GM19324 (cell line): ENCODE results near the gene PWWP2B.

ENCODE experiments used
- ATAC-seq: cut with Tn5 transposase; IDR thresholded peaks from one replicate; pipeline ENCODE4 v1.9.1; 2021; ENCODE audit warnings: mild to moderate bottlenecking, moderate library complexity; ENCODE audit not compliant: unreplicated experiment, low FRiP score

Gene PWWP2B

DNA sequence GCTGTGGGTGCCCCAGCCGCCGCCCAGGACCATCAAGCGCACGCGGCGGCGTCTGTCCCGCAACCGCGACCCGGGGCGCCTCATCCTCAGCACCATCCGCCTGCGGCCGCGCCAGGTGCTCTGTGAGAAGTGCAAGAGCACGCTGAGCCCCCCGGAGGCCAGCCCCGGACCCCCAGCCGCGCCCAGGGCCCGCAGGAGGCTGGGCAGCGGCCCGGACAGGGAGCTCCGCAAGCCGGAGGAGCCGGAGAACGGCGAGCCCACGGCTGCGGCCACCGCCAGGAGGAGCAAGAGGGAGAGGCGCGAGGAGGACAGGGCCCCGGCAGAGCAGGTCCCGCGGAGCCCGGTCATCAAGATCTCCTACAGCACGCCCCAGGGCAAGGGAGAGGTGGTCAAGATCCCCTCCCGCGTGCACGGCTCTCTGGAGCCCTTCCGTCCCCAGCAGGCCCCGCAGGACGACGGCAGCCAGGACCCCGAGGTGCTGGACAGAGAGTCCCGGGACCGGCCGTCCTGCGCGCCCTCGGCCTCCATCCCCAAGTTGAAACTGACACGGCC lies 8.0 kb downstream of the PWWP2B start:
- ATAC-seq, result no peak

- no peak for ATAC-seq
Observed at GRCh38 chr10:132405463-132405991, 8.5 kb downstream of the PWWP2B start.

DNA sequence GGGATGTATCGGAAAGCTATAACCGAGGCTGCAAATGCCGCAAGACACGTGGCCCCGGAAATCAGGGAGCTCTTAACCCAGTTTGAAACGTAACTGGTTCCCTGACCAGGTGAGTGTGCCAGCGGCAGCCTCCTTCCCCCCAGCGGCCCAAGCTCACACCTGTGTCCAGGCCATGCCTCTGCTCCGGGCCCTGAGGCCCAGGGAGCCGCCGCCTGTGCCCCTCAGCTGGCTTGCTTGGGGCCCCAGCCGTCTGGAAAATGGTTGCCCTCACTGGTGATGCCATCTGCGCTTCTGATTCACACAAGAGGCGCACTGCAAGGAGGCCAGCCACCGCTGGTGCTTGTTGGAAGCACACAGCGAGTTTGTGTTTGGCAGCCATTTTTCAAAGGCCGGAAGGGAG lies 9.2 kb downstream of the PWWP2B start:
- no peak for ATAC-seq

- ATAC-seq, result no peak
Observed at GRCh38 chr10:132406750-132407149, 9.8 kb downstream of the PWWP2B start.

DNA sequence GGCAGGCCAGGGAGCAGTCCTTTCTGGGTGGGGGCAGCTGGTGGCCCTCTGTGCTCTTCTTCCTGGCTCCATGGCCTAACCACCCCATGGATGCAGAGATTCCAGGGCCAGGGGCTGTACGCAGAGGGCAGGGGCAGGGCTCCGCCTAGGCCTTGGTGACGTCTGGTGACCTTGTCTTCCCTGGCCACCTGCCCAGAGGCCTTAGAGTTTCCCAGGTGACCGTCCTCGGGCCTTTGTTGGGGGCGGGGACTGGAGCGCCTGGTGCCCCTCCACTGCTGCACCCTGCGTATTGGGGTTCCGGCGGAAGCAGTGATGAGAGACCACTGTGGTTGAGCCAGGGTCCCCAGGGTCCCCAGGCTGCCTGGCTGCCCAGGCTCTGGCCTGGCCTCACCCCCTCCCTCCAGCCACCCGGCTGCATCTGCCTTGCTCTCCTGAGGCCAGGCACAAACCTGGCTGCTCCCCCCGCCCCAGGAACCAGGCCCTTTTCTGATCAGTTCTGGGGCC lies 10.3 kb downstream of the PWWP2B start:
- no peak for ATAC-seq

GRCh38 chr10:132407846-132408278 lies 10.9 kb downstream of the PWWP2B start:
- ATAC-seq, result no peak

GRCh38 chr10:132408367-132408781 lies 11.4 kb downstream of the PWWP2B start:
- ATAC-seq, result no peak

- ATAC-seq, result no peak
Observed at GRCh38 chr10:132408823-132409666, 12.0 kb downstream of the PWWP2B start.

DNA sequence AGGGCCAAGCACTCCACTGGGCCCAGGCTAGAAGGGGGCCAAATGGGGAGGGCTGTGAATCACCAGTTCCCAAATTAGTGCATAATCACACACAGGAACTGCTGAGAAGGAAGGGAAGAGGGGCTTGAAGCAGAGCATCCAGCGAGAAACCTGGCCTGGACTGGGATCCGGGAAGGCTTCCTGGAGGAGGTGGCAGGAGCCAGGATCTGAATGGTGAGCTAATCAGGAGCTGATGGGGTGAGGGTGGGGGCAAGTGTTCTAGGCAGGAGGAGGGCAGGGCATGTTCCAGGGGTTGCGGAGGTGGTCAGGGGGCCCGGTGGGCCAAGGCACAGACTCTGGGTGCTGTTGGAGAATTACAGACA lies 12.6 kb downstream of the PWWP2B start:
- no peak for ATAC-seq

- no peak for ATAC-seq
Observed at GRCh38 chr10:132410056-132410778, 13.2 kb downstream of the PWWP2B start.

GRCh38 chr10:132410779-132411532 lies 14.0 kb downstream of the PWWP2B start:
- no peak for ATAC-seq

GRCh38 chr10:132411561-132412253 lies 14.7 kb downstream of the PWWP2B start:
- ATAC-seq, result no peak

DNA sequence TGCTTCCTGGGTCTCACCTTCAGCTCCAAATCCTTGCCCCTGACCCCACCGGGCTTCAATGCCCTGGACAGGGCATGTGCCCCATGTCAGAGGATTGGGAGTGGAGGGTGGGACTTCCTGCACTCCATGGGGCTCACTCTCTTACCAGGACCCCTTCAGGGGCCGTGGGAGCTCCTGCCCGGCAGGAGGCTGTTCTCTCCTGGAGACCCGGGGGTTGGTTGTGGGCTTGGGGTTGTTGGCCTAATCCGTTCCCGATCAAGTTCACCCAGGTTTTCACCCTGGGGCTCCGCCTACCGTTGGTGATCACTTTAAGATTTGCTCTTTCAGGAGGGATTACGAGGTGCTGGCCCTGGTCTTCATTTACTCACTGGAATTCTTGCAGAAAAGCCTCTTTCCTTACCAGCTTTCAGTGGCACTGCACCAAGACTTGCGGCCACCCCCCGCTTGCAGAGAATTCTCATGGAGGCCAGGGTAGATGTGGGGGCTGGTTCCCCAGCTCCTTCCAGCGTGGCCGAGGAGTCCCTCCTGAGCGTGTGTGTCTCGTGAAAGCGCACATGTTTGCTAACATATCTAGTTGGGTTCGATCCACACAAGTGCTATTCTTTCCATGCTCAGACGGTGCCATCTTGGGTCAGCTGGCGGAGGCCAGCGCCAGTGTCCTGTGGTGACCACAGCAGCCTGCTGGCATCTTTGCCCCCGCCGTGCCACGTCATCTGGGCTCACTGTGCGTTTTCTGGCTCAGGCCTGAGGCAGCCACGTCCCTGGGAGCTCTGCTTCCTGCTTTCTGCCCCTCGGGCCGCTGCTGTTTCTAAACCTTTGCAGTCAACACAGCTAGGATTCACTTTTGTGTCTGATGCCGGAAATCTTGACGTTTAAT lies 15.6 kb downstream of the PWWP2B start:
- ATAC-seq, result no peak

- ATAC-seq, result no peak
Observed at GRCh38 chr10:132413226-132414205, 16.5 kb downstream of the PWWP2B start.

- no peak for ATAC-seq
Observed at GRCh38 chr10:132414402-132415016, 17.5 kb downstream of the PWWP2B start.

GRCh38 chr10:132415255-132415654 lies 18.3 kb downstream of the PWWP2B start:
- ATAC-seq, result no peak

DNA sequence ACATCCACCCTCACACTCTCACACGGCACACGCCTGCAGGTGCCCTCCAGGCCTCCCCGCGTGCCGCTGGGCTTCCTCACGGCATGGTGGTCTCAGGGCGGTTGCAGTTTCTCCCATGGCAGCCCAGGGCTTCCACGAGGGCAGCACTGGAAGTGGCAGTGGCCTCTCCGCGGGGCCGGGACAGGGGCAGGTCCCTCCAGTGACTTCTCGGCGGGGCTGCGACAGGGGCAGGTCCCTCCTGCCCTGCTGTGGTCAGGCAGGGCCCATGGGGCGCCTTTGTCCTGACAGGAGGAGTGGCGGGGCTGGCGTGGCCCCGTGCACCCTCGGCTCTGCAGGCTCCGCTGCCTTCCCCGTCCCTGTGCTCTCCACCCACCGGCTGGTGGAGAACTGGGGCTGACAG lies 19.0 kb downstream of the PWWP2B start:
- no peak for ATAC-seq
